NOMO-1 treated with dmso at 0.1 percent for 144 hours (cell line): ENCODE measurements around the gene BSDC1.
A peak's percentile ranks its signal among the peaks of the same experiment; 100 is the strongest.
"Not testable (repeated sequence)": the region's sequence is repeated elsewhere in the genome, so short reads cannot be mapped to it uniquely, and the experiment has no call there.

Experiments used
- DNase-seq: peaks from one replicate; lab custom pipeline; 2025; ENCODE audit not compliant: unreplicated experiment; lab: John Stamatoyannopoulos, UW

The BSDC1 gene

GRCh38 chr1:32361308-32361673 is 33.0 kb downstream of the BSDC1 start:
- no peak for DNase-seq

- DNase-seq, result no peak
These were observed 35.8 kb downstream of the BSDC1 start for GRCh38 chr1:32358435-32358834.

- DNase-seq, result no peak
These were observed 36.6 kb downstream of the BSDC1 start for GRCh38 chr1:32357614-32358013.

GRCh38 chr1:32356478-32356877 is 37.8 kb downstream of the BSDC1 start:
- no peak for DNase-seq

GRCh38 chr1:32355778-32356177 is 38.5 kb downstream of the BSDC1 start:
- DNase-seq, result not testable (repeated sequence)

GRCh38 chr1:32353886-32354570 is 40.2 kb downstream of the BSDC1 start:
- no peak for DNase-seq

GRCh38 chr1:32353431-32353830 is 40.8 kb downstream of the BSDC1 start:
- DNase-seq, result no peak

- DNase-seq, result no peak
These were observed 41.3 kb downstream of the BSDC1 start for GRCh38 chr1:32352831-32353383.

- DNase-seq, result no peak
These were observed 41.9 kb downstream of the BSDC1 start for GRCh38 chr1:32352239-32352745.

- peak; percentile 87 for DNase-seq
These were observed 42.6 kb downstream of the BSDC1 start for GRCh38 chr1:32351399-32352238.

- DNase-seq, result peak; percentile 74
These were observed 43.3 kb downstream of the BSDC1 start for GRCh38 chr1:32350785-32351398.

GRCh38 chr1:32349211-32349708 is 45.0 kb downstream of the BSDC1 start:
- no peak for DNase-seq

- no peak for DNase-seq
These were observed 47.6 kb downstream of the BSDC1 start for GRCh38 chr1:32346532-32347157.

GRCh38 chr1:32345289-32345827 is 48.9 kb downstream of the BSDC1 start:
- no peak for DNase-seq

GRCh38 chr1:32342704-32343103 is 51.5 kb downstream of the BSDC1 start:
- DNase-seq, result no peak

- no peak for DNase-seq
These were observed 52.3 kb downstream of the BSDC1 start for GRCh38 chr1:32341971-32342370.

- no peak for DNase-seq
These were observed 53.0 kb downstream of the BSDC1 start for GRCh38 chr1:32341186-32341757.

GRCh38 chr1:32339363-32339978 is 54.8 kb downstream of the BSDC1 start:
- DNase-seq, result peak; percentile 59

GRCh38 chr1:32338637-32339145 is 55.5 kb downstream of the BSDC1 start:
- no peak for DNase-seq
